Fibroblast of villous mesenchyme (primary cell): ENCODE measurements around the gene MARCHF11. TPM values are rescaled to one million over a fixed set of nuclear protein-coding genes. Genes with fewer than 3 reads are reported as not detected.

Source experiments
- DNase-seq: peaks from one replicate; pipeline ENCODE4 v3.0.0-alpha.2; 2010; ENCODE audit warnings: low read depth
- H3K4me3 ChIP-seq: 2 replicates; pipeline ENCODE4 v1.5.1; 2011; ENCODE audit warnings: low read depth, mild to moderate bottlenecking, low read length
- CTCF ChIP-seq: IDR thresholded peaks from 2 replicates; pipeline ENCODE4 v1.5.1; 2012; ENCODE audit warnings: low read depth, mild to moderate bottlenecking, low read length; ENCODE audit not compliant: insufficient read depth
- total RNA-seq: library from RNA; depleted of rRNA; stranded (reverse); fragments of >200 nt; gene quantifications from 2 replicates; pipeline ENCODE4 v1.2.3, GENCODE V29; 2012

Gene MARCHF11
- total RNA-seq, 1 donor, result not detected

GRCh38 chr5:16050414-16050813 lies 129.2 kb downstream of the MARCHF11 start:
- no peak overlapping the region for H3K4me3 ChIP-seq
- TF ChIP-seq CTCF, result no peak

GRCh38 chr5:16049761-16050160 lies 129.8 kb downstream of the MARCHF11 start:
- no peak for TF ChIP-seq CTCF

More at GRCh38 chr5:16050414-16050813, 129.2 kb downstream of the MARCHF11 start:
- no peak for DNase-seq

GRCh38 chr5:16048132-16048531 lies 131.5 kb downstream of the MARCHF11 start:
- no peak overlapping the region for H3K4me3 ChIP-seq
- no peak for DNase-seq
- no peak for TF ChIP-seq CTCF

More at GRCh38 chr5:16049761-16050160, 129.8 kb downstream of the MARCHF11 start:
- H3K4me3 ChIP-seq, result no peak overlapping the region
- no peak for DNase-seq

- DNase-seq, result no peak
- no peak for TF ChIP-seq CTCF
Observed at GRCh38 chr5:16043349-16043965, 136.1 kb downstream of the MARCHF11 start.

GRCh38 chr5:16037121-16037845 lies 142.3 kb downstream of the MARCHF11 start:
- no peak for DNase-seq
- no peak overlapping the region for H3K4me3 ChIP-seq
- no peak for TF ChIP-seq CTCF

More at GRCh38 chr5:16043349-16043965, 136.1 kb downstream of the MARCHF11 start:
- no peak overlapping the region for H3K4me3 ChIP-seq

- no peak for DNase-seq
- no peak for TF ChIP-seq CTCF
- H3K4me3 ChIP-seq, result no peak overlapping the region
Observed at GRCh38 chr5:16034319-16035001, 145.1 kb downstream of the MARCHF11 start.
